GM12878 (cell line): Measurements from ENCODE around the gene NPW. TPM values are rescaled to one million over a fixed set of nuclear protein-coding genes. Genes with fewer than 3 reads are reported as not detected.

ENCODE experiments used
- ATAC-seq: fragments of 200-7000 bp; cut with Tn5 transposase; 3 replicates; pipeline ENCODE4 v1.9.1; 2020; ENCODE audit warnings: mild to moderate bottlenecking, moderate library complexity
- BruUV-seq: library from RNA; stranded (reverse); fragments of 400-500 nt; replicated peaks from 2 replicates; lab custom pipeline; 2021; lab: Mats Ljungman, UMichigan
- CTCF ChIA-PET: fragments of 300-600 bp; sonication (Branson Sonifier 250); formaldehyde crosslinking; extraction: SDS; loops from one replicate; lab custom pipeline; 2021; ENCODE audit warnings: inconsistent platforms; lab: Yijun Ruan, JAX
- POLR2A ChIA-PET: fragments of 350-600 bp; formaldehyde crosslinking; extraction: SDS; loops from one replicate; lab custom pipeline; 2021; ENCODE audit warnings: inconsistent platforms; lab: Charles Lee
- RAD21 ChIA-PET: fragments of 300-600 bp; sonication (Branson Sonifier 250); formaldehyde crosslinking; loops from one replicate; lab custom pipeline; 2023; ENCODE audit warnings: antibody characterized with exemption; ENCODE audit not compliant: unreplicated experiment; lab: Charles Lee
- SMC1A ChIA-PET: fragments of 300-600 bp; sonication (Branson Sonifier 250); formaldehyde crosslinking; loops from one replicate; lab custom pipeline; 2023; ENCODE audit not compliant: unreplicated experiment, uncharacterized antibody; lab: Charles Lee
- DNase-seq: peaks from one replicate; pipeline ENCODE4 v3.0.0-alpha.2; 2011; ENCODE audit warnings: low read depth, low spot score
- FAIRE-seq: peaks from 3 replicates; lab custom pipeline; 2011; peaks lifted over from hg19 to GRCh38; lab: Jason Lieb, UNC
- H2AFZ ChIP-seq: 2 replicates; pipeline ENCODE4 v1.6.0; 2011; ENCODE audit warnings: low read depth, low read length, control low read depth; ENCODE audit not compliant: control insufficient read depth
- H3K27ac ChIP-seq: 2 replicates; pipeline ENCODE4 v1.5.1; 2011; ENCODE audit warnings: control low read depth; ENCODE audit not compliant: control insufficient read depth, insufficient read depth
- H3K27me3 ChIP-seq, 2 experiments: replicated peaks in 1 of 2; 2 replicates each; pipeline versions ENCODE4 v1.6.0 to v1.6.1; 2011; ENCODE audit warnings: low read length in 1 of 2; ENCODE audit not compliant: control insufficient read depth in 2 of 2, insufficient read depth in 2 of 2
- H3K36me3 ChIP-seq, 2 experiments: 2 replicates each; pipeline ENCODE4 v1.5.1; 2011; ENCODE audit warnings: low read length in 1 of 2; ENCODE audit not compliant: control insufficient read depth in 2 of 2, insufficient read depth in 2 of 2
- H3K4me1 ChIP-seq: 2 replicates; pipeline ENCODE4 v1.6.1; 2011; ENCODE audit warnings: mild to moderate bottlenecking, low read length, moderate library complexity, mixed read lengths; ENCODE audit not compliant: control insufficient read depth, insufficient read depth
- H3K4me2 ChIP-seq: 2 replicates; pipeline ENCODE4 v1.6.0; 2011; ENCODE audit warnings: control low read depth; ENCODE audit not compliant: control insufficient read depth, insufficient read depth
- H3K4me3 ChIP-seq: fragments of 200-600 bp; sonication (generic); 2 replicates; pipeline ENCODE4 v1.5.1; 2016
- H3K79me2 ChIP-seq: 2 replicates; pipeline ENCODE4 v1.6.0; 2011; ENCODE audit warnings: low read length; ENCODE audit not compliant: control insufficient read depth, insufficient read depth
- H3K9ac ChIP-seq: 2 replicates; pipeline ENCODE4 v1.8.0; 2011; ENCODE audit warnings: low read length, control low read depth, mixed read lengths; ENCODE audit not compliant: control insufficient read depth, insufficient read depth
- H3K9me3 ChIP-seq: replicated peaks from 3 replicates; pipeline ENCODE4 v1.5.1; 2011; ENCODE audit warnings: mild to moderate bottlenecking, low read length; ENCODE audit not compliant: control insufficient read depth, insufficient read depth
- H4K20me1 ChIP-seq: 2 replicates; pipeline ENCODE4 v1.6.0; 2011; ENCODE audit not compliant: control insufficient read depth, insufficient read depth
- CBX3 ChIP-seq: fragments of 200-600 bp; sonication (generic); IDR thresholded peaks from 2 replicates; pipeline ENCODE4 v1.6.1; 2016; ENCODE audit warnings: low read depth, borderline replicate concordance
- FOS ChIP-seq: IDR thresholded peaks from 3 replicates; pipeline ENCODE4 v1.6.1; 2011; ENCODE audit warnings: borderline replicate concordance; ENCODE audit not compliant: insufficient read length; ENCODE audit errors: extremely low read depth
- MTA2 ChIP-seq: fragments of 450-650 bp; IDR thresholded peaks from 2 replicates; pipeline ENCODE4 v1.6.1; 2016; ENCODE audit warnings: low read depth, mild to moderate bottlenecking, moderate library complexity
- ZZZ3 ChIP-seq: IDR thresholded peaks from 2 replicates; pipeline ENCODE4 v1.6.1; 2011; ENCODE audit warnings: low read depth; ENCODE audit not compliant: control insufficient read depth, insufficient read length
- WGBS: methylation state at CpG from one replicate; pipeline ENCODE4 v1.1.6; 2016; ENCODE audit warnings: low lambda C conversion rate; ENCODE audit not compliant: insufficient replicate concordance, insufficient coverage; ENCODE audit errors: missing lambda C conversion rate; 5-methylcytosine and 5-hydroxymethylcytosine counted together
- in situ Hi-C: fragments of 300-500 bp; cut with MboI; formaldehyde crosslinking; loops from 9 replicates; pipeline ENCODE4 v1.14.3; 2018; ENCODE audit warnings: mixed read lengths
- intact Hi-C: fragments of 100-400 bp; cut with micrococcal nuclease; formaldehyde crosslinking; loops from one replicate; pipeline ENCODE4 v1.14.2; 2022; ENCODE audit not compliant: unreplicated experiment
- polyA plus RNA-seq, 11 experiments: library from polyadenylated mRNA; depleted of rRNA in 4 of 11; unstranded in 6 of 11; stranded (reverse) in 5 of 11; fragments of >200 nt; fragmentation: Nextera tagmentation in 4 of 11; fragmentation: Illumina TruSeq in 1 of 11; extraction: Ambion mirVana in 4 of 11; extraction: Trizol in 1 of 11; gene quantifications; 1 replicate in 1 of 11; 2 replicates in 10 of 11; pipeline versions ENCODE4 v1.2.1 to v1.2.3, GENCODE V29; 2011 to 2016; ENCODE audit warnings: inconsistent platforms in 2 of 11, missing spikeins in 2 of 11, low read depth in 1 of 11
- total RNA-seq, 4 experiments: library from RNA; depleted of rRNA in 3 of 4; stranded (reverse); fragments of >200 nt in 3 of 4; fragmentation: Illumina TruSeq in 1 of 4; extraction: Trizol in 1 of 4; gene quantifications; 2 replicates each; pipeline versions ENCODE4 v1.2.1 to v1.2.3, GENCODE V29; 2013 to 2021
- TF ChIP-seq, protein P1 (sequence below): IDR thresholded peaks from 2 replicates; pipeline ENCODE4 v1.6.1; 2011; ENCODE audit warnings: low read depth, low read length, improper control_type of control experiment, borderline replicate concordance
- TF ChIP-seq, protein P2 (sequence below): fragments of 450-650 bp; conservative IDR thresholded peaks from 2 replicates; pipeline ENCODE4 v1.6.1; 2017; ENCODE audit warnings: mild to moderate bottlenecking, moderate library complexity
- TF ChIP-seq, protein P3 (sequence below): fragments of 450-650 bp; IDR thresholded peaks from 2 replicates; pipeline ENCODE4 v1.6.1; 2016; ENCODE audit warnings: mild to moderate bottlenecking, moderate library complexity, borderline replicate concordance
- TF ChIP-seq, protein P4 (sequence below): fragments of 450-650 bp; IDR thresholded peaks from 2 replicates; pipeline ENCODE4 v1.6.1; 2016; ENCODE audit warnings: mild to moderate bottlenecking

NPW gene
- total and polyA plus RNA-seq, 10 of the 15 experiments (the other 5 are each of a cell fraction or from before 2014, with no cell fraction given): 0.23 to 2.5 (median 0.98) TPM; not detected in 4

DNA sequence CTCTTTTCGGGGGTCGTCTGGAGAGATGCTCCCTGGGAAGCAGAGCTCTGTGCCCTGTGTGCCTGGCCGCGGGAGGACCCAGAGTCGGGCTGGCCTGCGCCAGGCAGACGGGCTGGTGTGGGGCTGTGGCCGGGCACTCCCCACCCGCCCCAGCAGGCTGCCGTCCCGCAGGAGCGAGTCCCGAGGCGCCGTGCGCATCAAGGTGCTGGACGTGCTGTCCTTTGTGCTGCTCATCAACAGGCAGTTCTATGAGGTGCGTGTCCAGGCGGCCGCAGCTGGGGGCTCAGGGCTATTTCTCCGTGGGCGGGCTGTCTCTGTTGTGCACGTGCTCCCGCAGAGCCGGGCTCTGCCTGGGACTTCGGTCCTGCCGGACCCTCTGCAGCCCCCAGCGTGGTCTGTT is 43.2 kb downstream of the NPW start:
- Histone ChIP-seq H3K9me3 (no peaks in the 10 kb centered on the region), H3K4me2 (no peak overlapping the region), H3K27ac (no peak overlapping the region), H3K4me3 (no peak overlapping the region), H3K27me3 (no peaks in the 10 kb centered on the region), H3K79me2 (no peaks in the 10 kb centered on the region), H3K36me3 (peaks cover 0 to 3% of the 10 kb centered on the region in 2 experiments; a peak in 3 of 4 replicates), H4K20me1 (no peaks in the 10 kb centered on the region), H2AFZ (no peak overlapping the region), H3K4me1 (no peaks in the 10 kb centered on the region), H3K9ac (no peak overlapping the region)
- BruUV-seq: no TSS peak
- ChIA-PET CTCF (no interaction called here), POLR2A (no interaction called here), RAD21 (no interaction called here), SMC1A (no interaction called here)
- DNase-seq (no peak), ATAC-seq (no peak), FAIRE-seq (no peak)
- WGBS: 88% methylated on average over 26 of the region's 28 CpGs
- in situ Hi-C loops: no loop called here
- intact Hi-C loops: no loop called here
- TF ChIP-seq ZZZ3: no peak
- no peak for TF ChIP-seq FOS
- TF ChIP-seq MTA2: no peak
- TF ChIP-seq, protein P1, sequence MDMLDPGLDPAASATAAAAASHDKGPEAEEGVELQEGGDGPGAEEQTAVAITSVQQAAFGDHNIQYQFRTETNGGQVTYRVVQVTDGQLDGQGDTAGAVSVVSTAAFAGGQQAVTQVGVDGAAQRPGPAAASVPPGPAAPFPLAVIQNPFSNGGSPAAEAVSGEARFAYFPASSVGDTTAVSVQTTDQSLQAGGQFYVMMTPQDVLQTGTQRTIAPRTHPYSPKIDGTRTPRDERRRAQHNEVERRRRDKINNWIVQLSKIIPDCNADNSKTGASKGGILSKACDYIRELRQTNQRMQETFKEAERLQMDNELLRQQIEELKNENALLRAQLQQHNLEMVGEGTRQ: no peak

DNA sequence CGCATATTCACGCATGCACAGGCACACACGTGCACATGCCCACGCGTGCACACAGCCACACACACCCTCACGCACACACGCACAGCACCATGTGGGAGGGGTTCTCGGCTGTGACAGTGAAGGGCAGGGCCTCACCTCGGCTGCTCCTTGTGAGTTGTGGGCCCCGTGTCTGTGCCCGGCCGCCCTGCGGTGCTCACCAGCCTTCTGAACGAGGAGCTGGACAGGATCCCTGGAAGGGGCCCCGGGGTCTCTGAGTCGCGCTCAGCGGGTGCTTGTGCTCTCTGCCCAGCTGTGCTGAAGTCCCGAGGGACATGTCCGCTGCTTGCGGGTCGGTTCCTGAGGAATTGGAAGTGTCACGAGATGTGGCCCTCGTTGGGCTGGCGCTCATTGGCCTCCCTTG is 44.3 kb downstream of the NPW start:
- intact Hi-C loops (no loop called here), in situ Hi-C loops (no loop called here)
- no TSS peak for BruUV-seq
- TF ChIP-seq, protein P2, sequence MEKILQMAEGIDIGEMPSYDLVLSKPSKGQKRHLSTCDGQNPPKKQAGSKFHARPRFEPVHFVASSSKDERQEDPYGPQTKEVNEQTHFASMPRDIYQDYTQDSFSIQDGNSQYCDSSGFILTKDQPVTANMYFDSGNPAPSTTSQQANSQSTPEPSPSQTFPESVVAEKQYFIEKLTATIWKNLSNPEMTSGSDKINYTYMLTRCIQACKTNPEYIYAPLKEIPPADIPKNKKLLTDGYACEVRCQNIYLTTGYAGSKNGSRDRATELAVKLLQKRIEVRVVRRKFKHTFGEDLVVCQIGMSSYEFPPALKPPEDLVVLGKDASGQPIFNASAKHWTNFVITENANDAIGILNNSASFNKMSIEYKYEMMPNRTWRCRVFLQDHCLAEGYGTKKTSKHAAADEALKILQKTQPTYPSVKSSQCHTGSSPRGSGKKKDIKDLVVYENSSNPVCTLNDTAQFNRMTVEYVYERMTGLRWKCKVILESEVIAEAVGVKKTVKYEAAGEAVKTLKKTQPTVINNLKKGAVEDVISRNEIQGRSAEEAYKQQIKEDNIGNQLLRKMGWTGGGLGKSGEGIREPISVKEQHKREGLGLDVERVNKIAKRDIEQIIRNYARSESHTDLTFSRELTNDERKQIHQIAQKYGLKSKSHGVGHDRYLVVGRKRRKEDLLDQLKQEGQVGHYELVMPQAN: no peak
- TF ChIP-seq, protein P3, sequence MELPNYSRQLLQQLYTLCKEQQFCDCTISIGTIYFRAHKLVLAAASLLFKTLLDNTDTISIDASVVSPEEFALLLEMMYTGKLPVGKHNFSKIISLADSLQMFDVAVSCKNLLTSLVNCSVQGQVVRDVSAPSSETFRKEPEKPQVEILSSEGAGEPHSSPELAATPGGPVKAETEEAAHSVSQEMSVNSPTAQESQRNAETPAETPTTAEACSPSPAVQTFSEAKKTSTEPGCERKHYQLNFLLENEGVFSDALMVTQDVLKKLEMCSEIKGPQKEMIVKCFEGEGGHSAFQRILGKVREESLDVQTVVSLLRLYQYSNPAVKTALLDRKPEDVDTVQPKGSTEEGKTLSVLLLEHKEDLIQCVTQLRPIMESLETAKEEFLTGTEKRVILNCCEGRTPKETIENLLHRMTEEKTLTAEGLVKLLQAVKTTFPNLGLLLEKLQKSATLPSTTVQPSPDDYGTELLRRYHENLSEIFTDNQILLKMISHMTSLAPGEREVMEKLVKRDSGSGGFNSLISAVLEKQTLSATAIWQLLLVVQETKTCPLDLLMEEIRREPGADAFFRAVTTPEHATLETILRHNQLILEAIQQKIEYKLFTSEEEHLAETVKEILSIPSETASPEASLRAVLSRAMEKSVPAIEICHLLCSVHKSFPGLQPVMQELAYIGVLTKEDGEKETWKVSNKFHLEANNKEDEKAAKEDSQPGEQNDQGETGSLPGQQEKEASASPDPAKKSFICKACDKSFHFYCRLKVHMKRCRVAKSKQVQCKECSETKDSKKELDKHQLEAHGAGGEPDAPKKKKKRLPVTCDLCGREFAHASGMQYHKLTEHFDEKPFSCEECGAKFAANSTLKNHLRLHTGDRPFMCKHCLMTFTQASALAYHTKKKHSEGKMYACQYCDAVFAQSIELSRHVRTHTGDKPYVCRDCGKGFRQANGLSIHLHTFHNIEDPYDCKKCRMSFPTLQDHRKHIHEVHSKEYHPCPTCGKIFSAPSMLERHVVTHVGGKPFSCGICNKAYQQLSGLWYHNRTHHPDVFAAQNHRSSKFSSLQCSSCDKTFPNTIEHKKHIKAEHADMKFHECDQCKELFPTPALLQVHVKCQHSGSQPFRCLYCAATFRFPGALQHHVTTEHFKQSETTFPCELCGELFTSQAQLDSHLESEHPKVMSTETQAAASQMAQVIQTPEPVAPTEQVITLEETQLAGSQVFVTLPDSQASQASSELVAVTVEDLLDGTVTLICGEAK: no peak
- no peak for TF ChIP-seq CBX3
- TF ChIP-seq, protein P4, sequence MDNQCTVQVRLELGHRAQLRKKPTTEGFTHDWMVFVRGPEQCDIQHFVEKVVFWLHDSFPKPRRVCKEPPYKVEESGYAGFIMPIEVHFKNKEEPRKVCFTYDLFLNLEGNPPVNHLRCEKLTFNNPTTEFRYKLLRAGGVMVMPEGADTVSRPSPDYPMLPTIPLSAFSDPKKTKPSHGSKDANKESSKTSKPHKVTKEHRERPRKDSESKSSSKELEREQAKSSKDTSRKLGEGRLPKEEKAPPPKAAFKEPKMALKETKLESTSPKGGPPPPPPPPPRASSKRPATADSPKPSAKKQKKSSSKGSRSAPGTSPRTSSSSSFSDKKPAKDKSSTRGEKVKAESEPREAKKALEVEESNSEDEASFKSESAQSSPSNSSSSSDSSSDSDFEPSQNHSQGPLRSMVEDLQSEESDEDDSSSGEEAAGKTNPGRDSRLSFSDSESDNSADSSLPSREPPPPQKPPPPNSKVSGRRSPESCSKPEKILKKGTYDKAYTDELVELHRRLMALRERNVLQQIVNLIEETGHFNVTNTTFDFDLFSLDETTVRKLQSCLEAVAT: no peak

More for the DNA sequence above, 44.3 kb downstream of the NPW start:
- DNase-seq (no peak), ATAC-seq (no peak), FAIRE-seq (no peak)
- H2AFZ ChIP-seq: no peak overlapping the region
- no peak overlapping the region for H3K4me2 ChIP-seq
- H3K4me1 ChIP-seq: no peaks in the 10 kb centered on the region
- H3K36me3 ChIP-seq: peaks cover 1 to 3% of the 10 kb centered on the region in 2 experiments; a peak in 3 of 4 replicates
- H3K9me3 ChIP-seq: no peaks in the 10 kb centered on the region
- H3K27ac ChIP-seq: no peak overlapping the region
- RAD21 ChIA-PET: no interaction called here
- H3K79me2 ChIP-seq: no peaks in the 10 kb centered on the region
- SMC1A ChIA-PET: no interaction called here
- no peaks in the 10 kb centered on the region for H3K27me3 ChIP-seq
- CTCF ChIA-PET: no interaction called here
- WGBS: 92% methylated on average over 25 of the region's 25 CpGs
- no peak overlapping the region for H3K4me3 ChIP-seq
- no peaks in the 10 kb centered on the region for H4K20me1 ChIP-seq
- POLR2A ChIA-PET: interaction anchor here (0.6 kb wide), 1 partner anchor 13 kb away, joined by 8 read pairs; no protein-coding TSS in a partner anchor
- no peak overlapping the region for H3K9ac ChIP-seq
